ENCODE data around the gene LEMD1. TPM values are rescaled to one million over a fixed set of nuclear protein-coding genes. Genes with fewer than 3 reads are reported as not detected.
A peak's percentile ranks its signal among the peaks of the same experiment; 100 is the strongest.

The LEMD1 gene
- total RNA-seq, 1 donor from 2014 or later = not detected

DNA sequence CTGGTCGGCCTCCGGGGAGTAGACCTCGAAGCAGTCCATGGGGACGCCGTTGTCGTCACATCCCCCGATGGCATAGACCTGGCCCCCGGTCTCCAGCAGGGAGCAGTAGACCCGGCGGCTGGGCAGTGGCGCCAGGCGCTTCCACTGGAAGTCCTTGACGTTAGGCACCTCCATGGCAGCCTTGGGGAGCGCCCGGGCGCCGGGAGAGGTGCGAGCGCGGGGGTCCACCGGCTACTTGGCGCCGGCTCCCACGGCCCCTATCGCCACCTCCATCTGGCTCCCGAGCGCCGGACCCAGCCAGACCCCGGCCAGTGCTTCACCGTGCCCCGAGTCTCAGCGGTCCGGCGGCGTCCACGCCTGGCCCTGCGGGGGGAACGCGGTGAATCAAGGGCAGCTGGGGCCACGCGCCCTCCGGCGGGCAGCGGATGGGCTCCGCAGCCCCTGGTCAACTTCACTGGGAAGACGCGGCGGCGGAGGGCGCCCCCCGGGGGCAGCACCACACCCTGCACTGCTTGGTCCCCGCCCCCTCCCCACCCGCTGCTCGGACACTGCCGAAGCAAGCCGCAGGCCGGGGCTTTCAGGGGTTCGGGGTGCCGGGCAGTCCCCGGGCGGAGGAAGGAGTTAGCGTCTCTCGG lies 78.3 kb downstream of the LEMD1 start:
- Mint-ChIP-seq H3K27ac (ENCODE audit: unreplicated experiment) (no peak overlapping the region), H3K4me3 (ENCODE audit: unreplicated experiment) (peak overlapping the region; percentile 59), H3K4me1 (ENCODE audit: low read depth) (peaks cover 11% of the 10 kb centered on the region), H3K36me3 (ENCODE audit: low read depth) (no peaks in the 10 kb centered on the region), H3K27me3 (ENCODE audit: low read depth) (peaks cover 10% of the 10 kb centered on the region), H3K9me3 (ENCODE audit: low read depth) (no peaks in the 10 kb centered on the region)
- peak; percentile 92 for DNase-seq (ENCODE audit: low spot score)
- TF ChIP-seq, protein P1, sequence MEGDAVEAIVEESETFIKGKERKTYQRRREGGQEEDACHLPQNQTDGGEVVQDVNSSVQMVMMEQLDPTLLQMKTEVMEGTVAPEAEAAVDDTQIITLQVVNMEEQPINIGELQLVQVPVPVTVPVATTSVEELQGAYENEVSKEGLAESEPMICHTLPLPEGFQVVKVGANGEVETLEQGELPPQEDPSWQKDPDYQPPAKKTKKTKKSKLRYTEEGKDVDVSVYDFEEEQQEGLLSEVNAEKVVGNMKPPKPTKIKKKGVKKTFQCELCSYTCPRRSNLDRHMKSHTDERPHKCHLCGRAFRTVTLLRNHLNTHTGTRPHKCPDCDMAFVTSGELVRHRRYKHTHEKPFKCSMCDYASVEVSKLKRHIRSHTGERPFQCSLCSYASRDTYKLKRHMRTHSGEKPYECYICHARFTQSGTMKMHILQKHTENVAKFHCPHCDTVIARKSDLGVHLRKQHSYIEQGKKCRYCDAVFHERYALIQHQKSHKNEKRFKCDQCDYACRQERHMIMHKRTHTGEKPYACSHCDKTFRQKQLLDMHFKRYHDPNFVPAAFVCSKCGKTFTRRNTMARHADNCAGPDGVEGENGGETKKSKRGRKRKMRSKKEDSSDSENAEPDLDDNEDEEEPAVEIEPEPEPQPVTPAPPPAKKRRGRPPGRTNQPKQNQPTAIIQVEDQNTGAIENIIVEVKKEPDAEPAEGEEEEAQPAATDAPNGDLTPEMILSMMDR (IDR thresholded peaks at IDR 0.05) = peak; percentile 68

DNA sequence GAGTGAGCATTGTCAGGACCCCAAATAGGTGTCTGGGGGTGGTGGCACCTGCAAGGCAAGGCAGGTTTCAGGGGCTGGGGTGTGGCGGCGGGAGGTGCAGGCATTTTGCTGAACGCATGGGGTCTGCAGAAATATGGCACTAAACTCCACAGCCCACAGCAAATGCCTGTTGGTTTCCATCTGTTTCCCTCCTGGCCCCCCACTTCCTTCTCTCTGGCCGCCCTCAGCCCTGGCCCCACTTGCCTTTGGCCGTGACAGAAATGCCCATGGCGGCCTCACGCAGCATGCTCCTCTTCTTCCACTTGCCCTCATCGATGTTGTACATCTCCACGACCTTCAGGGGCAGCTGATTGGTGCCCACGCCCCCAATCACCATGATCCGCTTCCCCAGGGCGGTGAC lies 78.9 kb downstream of the LEMD1 start:
- H3K4me3 Mint-ChIP-seq (ENCODE audit: unreplicated experiment) = peak overlapping the region; percentile 29
- H3K27me3 Mint-ChIP-seq (ENCODE audit: low read depth) = peaks cover 10% of the 10 kb centered on the region
- no peak overlapping the region for H3K27ac Mint-ChIP-seq (ENCODE audit: unreplicated experiment)
- H3K9me3 Mint-ChIP-seq (ENCODE audit: low read depth) = no peaks in the 10 kb centered on the region
- H3K36me3 Mint-ChIP-seq (ENCODE audit: low read depth) = no peaks in the 10 kb centered on the region
- no peak for DNase-seq (ENCODE audit: low spot score)
- TF ChIP-seq, protein P1 (IDR thresholded peaks at IDR 0.05) = no peak
- peaks cover 11% of the 10 kb centered on the region for H3K4me1 Mint-ChIP-seq (ENCODE audit: low read depth)

DNA sequence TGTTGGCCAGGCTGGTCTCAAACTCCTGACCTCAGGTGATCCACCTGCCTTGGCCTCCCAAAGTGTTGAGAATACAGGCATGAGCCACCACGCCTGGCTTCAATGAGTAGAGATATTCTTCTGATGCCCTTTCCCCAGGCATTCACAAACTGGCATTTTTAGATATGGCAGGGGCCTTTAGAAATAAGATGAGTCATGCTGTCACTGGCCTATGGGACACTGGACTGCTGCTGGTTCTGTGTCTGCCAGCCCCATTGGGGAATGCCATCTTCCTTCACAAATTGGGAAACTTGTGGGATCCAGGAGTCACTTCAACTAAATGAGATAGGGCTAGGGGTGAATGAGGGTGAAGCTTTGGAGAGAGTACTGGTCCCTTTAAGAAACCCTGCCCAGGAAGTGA lies 81.2 kb downstream of the LEMD1 start:
- Mint-ChIP-seq H3K9me3 (ENCODE audit: low read depth) (no peaks in the 10 kb centered on the region), H3K36me3 (ENCODE audit: low read depth) (no peaks in the 10 kb centered on the region), H3K4me1 (ENCODE audit: low read depth) (peaks cover 8% of the 10 kb centered on the region), H3K27me3 (ENCODE audit: low read depth) (peaks cover 11% of the 10 kb centered on the region), H3K27ac (ENCODE audit: unreplicated experiment) (no peak overlapping the region), H3K4me3 (ENCODE audit: unreplicated experiment) (no peak overlapping the region)
- TF ChIP-seq, protein P1 (IDR thresholded peaks at IDR 0.05) = no peak
- DNase-seq (ENCODE audit: low spot score) = no peak

DNA sequence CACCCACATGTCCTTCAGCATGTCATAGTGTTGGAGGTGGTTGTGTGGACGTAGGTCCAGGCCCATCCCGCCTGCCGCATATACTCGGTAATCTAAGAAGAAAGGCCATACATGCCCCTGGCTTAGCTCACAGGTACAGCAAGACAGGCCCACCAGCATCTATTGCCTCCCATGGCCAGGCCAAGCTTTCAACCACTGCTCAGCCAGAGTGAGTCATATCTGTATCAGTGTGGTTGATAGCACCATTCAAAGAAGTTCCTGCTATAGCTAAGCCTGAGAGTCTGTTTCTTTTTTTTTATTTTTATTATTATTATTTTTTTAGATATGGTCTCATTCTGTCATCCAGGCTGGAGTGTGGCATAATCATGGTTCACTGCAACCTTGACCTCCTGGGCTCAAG lies 82.1 kb downstream of the LEMD1 start:
- Mint-ChIP-seq H3K27me3 (ENCODE audit: low read depth) (peaks cover 10% of the 10 kb centered on the region), H3K4me3 (ENCODE audit: unreplicated experiment) (no peak overlapping the region), H3K27ac (ENCODE audit: unreplicated experiment) (no peak overlapping the region), H3K4me1 (ENCODE audit: low read depth) (peaks cover 7% of the 10 kb centered on the region), H3K9me3 (ENCODE audit: low read depth) (no peaks in the 10 kb centered on the region), H3K36me3 (ENCODE audit: low read depth) (no peaks in the 10 kb centered on the region)
- TF ChIP-seq, protein P1 (IDR thresholded peaks at IDR 0.05) = no peak
- DNase-seq (ENCODE audit: low spot score) = peak; percentile 21

DNA sequence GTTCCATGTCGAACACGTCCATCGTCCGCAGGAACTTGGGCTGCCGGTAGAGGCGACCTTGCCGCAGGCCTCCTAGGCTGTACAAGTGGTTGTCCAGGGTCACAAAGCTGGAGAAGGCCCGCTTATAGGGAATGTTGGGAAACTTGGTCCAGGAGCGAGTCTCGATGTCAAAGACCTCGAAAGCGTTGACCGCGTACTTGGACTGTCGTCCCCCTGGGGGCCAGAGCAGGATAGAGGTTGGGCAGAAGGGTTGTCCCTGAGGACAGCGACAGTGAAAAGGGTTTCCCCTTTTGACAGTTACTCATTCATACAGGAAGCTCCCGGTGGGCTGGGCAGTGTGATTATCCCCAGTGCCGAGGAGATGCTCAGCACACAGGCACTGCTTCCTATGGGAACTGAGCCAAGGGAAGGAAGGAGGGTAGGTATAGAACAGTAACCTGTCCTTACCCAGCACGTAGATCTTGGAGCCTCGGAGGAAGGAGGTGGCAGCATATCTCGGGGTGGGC lies 82.6 kb downstream of the LEMD1 start:
- peaks cover 7% of the 10 kb centered on the region for H3K27me3 Mint-ChIP-seq (ENCODE audit: low read depth)
- peaks cover 2% of the 10 kb centered on the region for H3K4me1 Mint-ChIP-seq (ENCODE audit: low read depth)
- H3K4me3 Mint-ChIP-seq (ENCODE audit: unreplicated experiment) = no peak overlapping the region
- DNase-seq (ENCODE audit: low spot score) = no peak
- no peaks in the 10 kb centered on the region for H3K36me3 Mint-ChIP-seq (ENCODE audit: low read depth)
- H3K9me3 Mint-ChIP-seq (ENCODE audit: low read depth) = no peaks in the 10 kb centered on the region
- TF ChIP-seq, protein P1 (IDR thresholded peaks at IDR 0.05) = no peak
- H3K27ac Mint-ChIP-seq (ENCODE audit: unreplicated experiment) = no peak overlapping the region

Measured in chondrocyte (in vitro differentiated cells).